HG03159 (cell line): ENCODE measurements around the gene PRM1.
"Not testable (repeated sequence)": the region's sequence is repeated elsewhere in the genome, so short reads cannot be mapped to it uniquely, and the experiment has no call there.

ENCODE experiments used
- ATAC-seq: cut with Tn5 transposase; IDR thresholded peaks from one replicate; pipeline ENCODE4 v1.9.1; 2021; ENCODE audit warnings: mild to moderate bottlenecking, moderate library complexity; ENCODE audit not compliant: unreplicated experiment

Gene PRM1

GRCh38 chr16:11314309-11314894 lies 33.3 kb upstream of the PRM1 start:
- no peak for ATAC-seq

- no peak for ATAC-seq
These were observed 32.6 kb upstream of the PRM1 start for GRCh38 chr16:11313493-11314308.

GRCh38 chr16:11312718-11313492 lies 31.8 kb upstream of the PRM1 start:
- ATAC-seq, result no peak

GRCh38 chr16:11310997-11311561 lies 29.9 kb upstream of the PRM1 start:
- ATAC-seq, result peak; percentile 41

GRCh38 chr16:11310634-11310977 lies 29.5 kb upstream of the PRM1 start:
- ATAC-seq, result no peak

- ATAC-seq, result peak; percentile 53
These were observed 28.9 kb upstream of the PRM1 start for GRCh38 chr16:11309895-11310633.

- no peak for ATAC-seq
These were observed 27.6 kb upstream of the PRM1 start for GRCh38 chr16:11308493-11309283.

GRCh38 chr16:11307639-11308492 lies 26.7 kb upstream of the PRM1 start:
- no peak for ATAC-seq

GRCh38 chr16:11306997-11307638 lies 26.0 kb upstream of the PRM1 start:
- ATAC-seq, result no peak

GRCh38 chr16:11306381-11306780 lies 25.3 kb upstream of the PRM1 start:
- ATAC-seq, result no peak

- no peak for ATAC-seq
These were observed 22.4 kb upstream of the PRM1 start for GRCh38 chr16:11303405-11304138.

- ATAC-seq, result no peak
These were observed 21.8 kb upstream of the PRM1 start for GRCh38 chr16:11302977-11303376.

GRCh38 chr16:11301645-11302501 lies 20.7 kb upstream of the PRM1 start:
- ATAC-seq, result no peak

GRCh38 chr16:11300560-11300892 lies 19.4 kb upstream of the PRM1 start:
- ATAC-seq, result no peak

GRCh38 chr16:11299865-11300559 lies 18.9 kb upstream of the PRM1 start:
- no peak for ATAC-seq

- not testable (repeated sequence) for ATAC-seq
These were observed 17.9 kb upstream of the PRM1 start for GRCh38 chr16:11298950-11299547.
